OCI-LY1 (cell line): ENCODE measurements around the gene BLACAT1.

Source experiments
- H2AFZ ChIP-seq: fragments of 200-600 bp; sonication (generic), shearing (Covaris generic); 2 replicates; pipeline ENCODE4 v1.6.0; 2014; ENCODE audit warnings: antibody characterized with exemption, mild to moderate bottlenecking, low read length
- H3F3A ChIP-seq: fragments of 200-600 bp; sonication (generic), shearing (Covaris generic); 2 replicates; pipeline ENCODE4 v1.6.0; 2014; ENCODE audit warnings: mild to moderate bottlenecking, antibody characterized with exemption, low read length, moderate library complexity; ENCODE audit not compliant: insufficient read depth
- H3K27ac ChIP-seq: fragments of 200-600 bp; sonication (generic); 2 replicates; pipeline ENCODE4 v1.5.1; 2014; ENCODE audit warnings: low read length, mixed run types, mild to moderate bottlenecking, low read depth; ENCODE audit not compliant: poor library complexity, severe bottlenecking
- H3K27me3 ChIP-seq: fragments of 200-600 bp; sonication (generic); 2 replicates; pipeline ENCODE4 v1.6.0; 2014; ENCODE audit warnings: antibody characterized with exemption, mild to moderate bottlenecking, low read length, moderate library complexity; ENCODE audit not compliant: insufficient read depth
- H3K36me3 ChIP-seq: fragments of 200-600 bp; sonication (generic); 2 replicates; pipeline ENCODE4 v1.6.1; 2014; ENCODE audit warnings: mild to moderate bottlenecking, antibody characterized with exemption, low read length, moderate library complexity, mixed read lengths; ENCODE audit not compliant: insufficient read depth
- H3K4me1 ChIP-seq: fragments of 200-600 bp; sonication (generic); 2 replicates; pipeline ENCODE4 v1.5.1; 2014; ENCODE audit warnings: mild to moderate bottlenecking, low read length, moderate library complexity; ENCODE audit not compliant: insufficient read depth, severe bottlenecking
- H3K4me2 ChIP-seq: fragments of 200-600 bp; sonication (generic), shearing (Covaris generic); 2 replicates; pipeline ENCODE4 v1.6.1; 2014; ENCODE audit warnings: low read length
- H3K4me3 ChIP-seq: fragments of 200-600 bp; sonication (generic); 2 replicates; pipeline ENCODE4 v1.5.1; 2014; ENCODE audit warnings: low read length, low read depth, mild to moderate bottlenecking, mixed read lengths; ENCODE audit not compliant: poor library complexity, severe bottlenecking
- H3K79me2 ChIP-seq: fragments of 200-600 bp; shearing (Covaris generic); 2 replicates; pipeline ENCODE4 v1.6.1; 2016; ENCODE audit warnings: mixed run types, low read length, mixed read lengths; ENCODE audit not compliant: insufficient read depth
- H3K9ac ChIP-seq: fragments of 200-600 bp; sonication (generic), shearing (Covaris generic); 2 replicates; pipeline ENCODE4 v1.6.1; 2014; ENCODE audit warnings: mild to moderate bottlenecking, low read length, mixed read lengths
- H3K9me2 ChIP-seq: fragments of 200-600 bp; sonication (generic), shearing (Covaris generic); 2 replicates; pipeline ENCODE4 v1.6.1; 2014; ENCODE audit warnings: low read depth, mild to moderate bottlenecking, low read length, mixed read lengths
- H3K9me3 ChIP-seq: fragments of 200-600 bp; shearing (Covaris generic); 2 replicates; pipeline ENCODE4 v1.6.1; 2014; ENCODE audit warnings: low read length, mixed read lengths
- H4K20me1 ChIP-seq: fragments of 200-600 bp; sonication (generic), shearing (Covaris generic); 2 replicates; pipeline ENCODE4 v1.6.0; 2016; ENCODE audit warnings: mild to moderate bottlenecking, low read length; ENCODE audit not compliant: insufficient read depth
- CTCF ChIP-seq: fragments of 200-600 bp; sonication (generic), shearing (Covaris generic); IDR thresholded peaks from 2 replicates; pipeline ENCODE4 v1.5.1; 2017; ENCODE audit warnings: mild to moderate bottlenecking, antibody characterized with exemption, low read length, moderate library complexity, mixed read lengths
- EZH2 ChIP-seq: fragments of 200-600 bp; sonication (generic), shearing (Covaris generic); IDR thresholded peaks from 2 replicates; pipeline ENCODE4 v1.8.0; 2017; ENCODE audit warnings: borderline replicate concordance, mixed run types, mild to moderate bottlenecking, antibody characterized with exemption, low read length, moderate library complexity, mixed read lengths

The BLACAT1 gene

GRCh38 chr1:205451202-205451601, 4.6 kb downstream of the BLACAT1 start:
- Histone ChIP-seq H2AFZ (no peak overlapping the region), H3K27me3 (no peaks in the 10 kb centered on the region), H4K20me1 (no peaks in the 10 kb centered on the region), H3K4me3 (no peak overlapping the region), H3K79me2 (no peaks in the 10 kb centered on the region), H3F3A (no peaks in the 10 kb centered on the region), H3K36me3 (no peaks in the 10 kb centered on the region), H3K9me3 (no peaks in the 10 kb centered on the region), H3K4me2 (no peak overlapping the region), H3K4me1 (no peaks in the 10 kb centered on the region), H3K9ac (no peak overlapping the region), H3K9me2 (no peaks in the 10 kb centered on the region), H3K27ac (no peak overlapping the region)
- no peak for TF ChIP-seq EZH2
- no peak for TF ChIP-seq CTCF

- H3K9ac ChIP-seq, result no peak overlapping the region
- H3F3A ChIP-seq, result no peaks in the 10 kb centered on the region
- H3K9me3 ChIP-seq, result no peaks in the 10 kb centered on the region
- no peak overlapping the region for H3K4me2 ChIP-seq
- no peak overlapping the region for H2AFZ ChIP-seq
- H3K4me1 ChIP-seq, result no peaks in the 10 kb centered on the region
- H3K36me3 ChIP-seq, result no peaks in the 10 kb centered on the region
- H3K4me3 ChIP-seq, result no peak overlapping the region
- H3K9me2 ChIP-seq, result no peaks in the 10 kb centered on the region
- no peak for TF ChIP-seq CTCF
- TF ChIP-seq EZH2, result no peak
- H3K27me3 ChIP-seq, result no peaks in the 10 kb centered on the region
- no peak overlapping the region for H3K27ac ChIP-seq
- no peaks in the 10 kb centered on the region for H4K20me1 ChIP-seq
- no peaks in the 10 kb centered on the region for H3K79me2 ChIP-seq
Measured at GRCh38 chr1:205450448-205450847, 5.4 kb downstream of the BLACAT1 start.

- Histone ChIP-seq H3K4me1 (no peaks in the 10 kb centered on the region), H3K9me2 (no peaks in the 10 kb centered on the region), H3K27me3 (no peaks in the 10 kb centered on the region), H3K79me2 (no peaks in the 10 kb centered on the region), H4K20me1 (no peaks in the 10 kb centered on the region), H3K4me3 (no peak overlapping the region), H3K36me3 (no peaks in the 10 kb centered on the region), H3K9me3 (no peaks in the 10 kb centered on the region), H3K27ac (no peak overlapping the region), H3K9ac (no peak overlapping the region), H3K4me2 (no peak overlapping the region), H3F3A (no peaks in the 10 kb centered on the region), H2AFZ (no peak overlapping the region)
- no peak for TF ChIP-seq CTCF
- no peak for TF ChIP-seq EZH2
Measured at GRCh38 chr1:205449750-205450443, 5.9 kb downstream of the BLACAT1 start.
